NCI-H2171 treated with DMSO at 0.1 percent for 48 hours (cell line): Measurements from ENCODE around the gene SZRD1.
"Not testable (repeated sequence)": the region's sequence is repeated elsewhere in the genome, so short reads cannot be mapped to it uniquely, and the experiment has no call there.

Source experiments
- DNase-seq: peaks from one replicate; lab custom pipeline; 2025; lab: John Stamatoyannopoulos, UW

SZRD1 gene

GRCh38 chr1:16366722-16367257 is at the start of gene SZRD1:
Gene SZRD1, plus strand, starts transcription at chr1:16367242. Its CDS starts 16 bp downstream, at chr1:16367258.
- peak; percentile 99 for DNase-seq

GRCh38 chr1:16318555-16318954 is 48.5 kb upstream of the SZRD1 start:
- no peak for DNase-seq

GRCh38 chr1:16321176-16321867 is 45.7 kb upstream of the SZRD1 start:
- DNase-seq = no peak

GRCh38 chr1:16324456-16324890 is 42.6 kb upstream of the SZRD1 start:
- DNase-seq = peak; percentile 30

GRCh38 chr1:16326833-16327404 is 40.1 kb upstream of the SZRD1 start:
- no peak for DNase-seq

GRCh38 chr1:16334655-16335340 is 32.2 kb upstream of the SZRD1 start:
- no peak for DNase-seq

GRCh38 chr1:16338961-16339360 is 28.1 kb upstream of the SZRD1 start:
- DNase-seq = no peak

- DNase-seq = no peak
These were observed 26.4 kb upstream of the SZRD1 start for GRCh38 chr1:16340673-16341072.

GRCh38 chr1:16342331-16343062 is 24.5 kb upstream of the SZRD1 start:
- DNase-seq = no peak

GRCh38 chr1:16343276-16343675 is 23.8 kb upstream of the SZRD1 start:
- not testable (repeated sequence) for DNase-seq

- no peak for DNase-seq
These were observed 18.4 kb upstream of the SZRD1 start for GRCh38 chr1:16348414-16349182.

GRCh38 chr1:16349847-16350406 is 17.1 kb upstream of the SZRD1 start:
- no peak for DNase-seq

GRCh38 chr1:16351456-16351993 is 15.5 kb upstream of the SZRD1 start:
- DNase-seq = no peak

- DNase-seq = peak; percentile 89
These were observed 14.8 kb upstream of the SZRD1 start, which contains the start of gene FBXO42 for GRCh38 chr1:16351994-16352841. Gene FBXO42, minus strand, starts transcription at chr1:16352480. Its CDS starts 37,062 bp downstream, at chr1:16315418.

- no peak for DNase-seq
These were observed 14.1 kb upstream of the SZRD1 start for GRCh38 chr1:16352842-16353535.

GRCh38 chr1:16354619-16355018 is 12.4 kb upstream of the SZRD1 start:
- DNase-seq = no peak

GRCh38 chr1:16356867-16357266 is 10.2 kb upstream of the SZRD1 start:
- no peak for DNase-seq

- DNase-seq = not testable (repeated sequence)
These were observed 1.9 kb upstream of the SZRD1 start for GRCh38 chr1:16365146-16365498.
